Measurements from ENCODE around the gene RITA1. TPM values are rescaled to one million over a fixed set of nuclear protein-coding genes. Genes with fewer than 3 reads are reported as not detected.

Gene RITA1
- total RNA-seq, 4 donors from 2014 or later: 12.3 to 21.4 (median 16.2) TPM

DNA sequence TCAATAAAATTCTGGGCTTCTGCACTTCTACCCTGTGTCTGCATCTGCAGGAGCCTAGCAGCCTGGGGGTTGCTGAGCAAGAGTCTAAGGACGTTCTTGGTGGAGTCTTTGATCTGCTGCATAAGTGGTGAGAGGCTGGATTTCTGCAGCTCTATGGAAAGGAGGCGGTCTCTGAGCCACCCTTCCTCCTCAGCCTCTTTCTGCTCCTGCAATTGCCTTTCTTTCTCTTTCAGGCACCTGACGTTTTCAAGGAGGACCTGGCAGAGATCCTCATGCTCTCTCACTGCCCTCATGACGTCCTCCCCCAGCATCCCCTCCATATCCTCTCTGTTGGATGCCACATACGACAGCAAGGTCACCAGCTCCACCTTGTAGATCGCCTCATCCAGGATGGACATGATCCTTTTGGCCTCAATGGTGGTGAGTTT, 22.1 kb downstream of the RITA1 start:
- Histone ChIP-seq H3K4me3 (no peak overlapping the region), H3K4me1 (peaks cover 0 to 8% (median 3%) of the 10 kb centered on the region in 4 donors), H3K27ac (replicated peaks in 1 of 4) (no peak overlapping the region), H3K9me3 (no peaks in the 10 kb centered on the region), H3K36me3 (no peaks in the 10 kb centered on the region), H3K27me3 (no peaks in the 10 kb centered on the region)
- intact Hi-C loops (cut with DNase I): loop anchor here (10.0 kb wide), 1 partner anchor 217 kb away; the partner anchor contains the start of gene SDSL
- TF ChIP-seq POLR2AphosphoS5 (IDR thresholded peaks at IDR 0.05): no peak
- no peak for TF ChIP-seq POLR2A (IDR thresholded peaks at IDR 0.05; ENCODE audit: low read depth)
- TF ChIP-seq, protein P1, sequence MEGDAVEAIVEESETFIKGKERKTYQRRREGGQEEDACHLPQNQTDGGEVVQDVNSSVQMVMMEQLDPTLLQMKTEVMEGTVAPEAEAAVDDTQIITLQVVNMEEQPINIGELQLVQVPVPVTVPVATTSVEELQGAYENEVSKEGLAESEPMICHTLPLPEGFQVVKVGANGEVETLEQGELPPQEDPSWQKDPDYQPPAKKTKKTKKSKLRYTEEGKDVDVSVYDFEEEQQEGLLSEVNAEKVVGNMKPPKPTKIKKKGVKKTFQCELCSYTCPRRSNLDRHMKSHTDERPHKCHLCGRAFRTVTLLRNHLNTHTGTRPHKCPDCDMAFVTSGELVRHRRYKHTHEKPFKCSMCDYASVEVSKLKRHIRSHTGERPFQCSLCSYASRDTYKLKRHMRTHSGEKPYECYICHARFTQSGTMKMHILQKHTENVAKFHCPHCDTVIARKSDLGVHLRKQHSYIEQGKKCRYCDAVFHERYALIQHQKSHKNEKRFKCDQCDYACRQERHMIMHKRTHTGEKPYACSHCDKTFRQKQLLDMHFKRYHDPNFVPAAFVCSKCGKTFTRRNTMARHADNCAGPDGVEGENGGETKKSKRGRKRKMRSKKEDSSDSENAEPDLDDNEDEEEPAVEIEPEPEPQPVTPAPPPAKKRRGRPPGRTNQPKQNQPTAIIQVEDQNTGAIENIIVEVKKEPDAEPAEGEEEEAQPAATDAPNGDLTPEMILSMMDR (IDR thresholded peaks at IDR 0.05): no peak
- TF ChIP-seq EP300 (IDR thresholded peaks at IDR 0.05): no peak
- WGBS: 80% methylated on average over 6 of the region's 6 CpGs
- no peak for DNase-seq (ENCODE audit: extremely low spot score)

DNA sequence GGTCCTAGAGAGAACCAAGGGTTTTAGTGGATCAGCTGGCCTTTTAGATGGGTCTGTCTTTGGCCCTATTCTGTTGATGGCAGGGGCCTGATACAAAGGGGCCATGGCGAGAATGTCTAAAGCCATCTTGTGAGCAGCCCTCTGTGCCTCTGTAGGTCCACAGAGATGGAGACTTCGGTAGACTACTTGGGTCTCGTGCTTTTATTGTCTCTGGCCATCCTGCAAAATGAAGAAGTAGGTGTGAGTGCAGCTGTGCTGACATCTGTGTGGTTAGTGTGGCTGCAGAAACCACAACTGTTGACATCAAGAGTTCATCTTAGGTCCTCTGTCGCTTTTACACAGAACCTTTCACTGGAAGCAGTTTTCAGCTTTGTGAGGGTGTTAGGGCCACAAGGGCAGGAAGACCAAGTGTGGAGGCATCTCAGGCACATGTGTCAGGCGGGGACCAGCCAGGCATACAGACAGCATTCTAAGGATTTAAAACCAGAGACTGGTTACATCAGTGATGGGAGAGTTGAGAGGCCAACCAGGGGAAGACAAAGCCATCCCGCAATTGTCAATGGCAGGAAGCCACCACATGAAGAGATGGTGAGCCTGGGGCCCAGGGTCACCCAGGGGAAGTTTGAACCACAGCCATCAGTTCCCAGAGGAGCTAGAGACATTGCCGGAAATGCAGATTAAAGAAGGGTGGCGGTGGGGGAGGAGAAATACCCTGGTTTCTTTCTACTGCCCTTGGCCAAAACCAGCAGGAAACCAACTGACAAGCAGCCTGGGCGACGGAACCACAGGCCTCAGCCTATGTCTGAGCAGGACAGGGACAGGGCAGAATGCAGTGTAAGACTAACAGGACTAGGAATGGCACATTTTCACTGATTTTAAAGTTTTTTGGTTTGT, 22.8 kb downstream of the RITA1 start:
- H3K4me1 ChIP-seq: peaks cover 0 to 8% (median 3%) of the 10 kb centered on the region in 4 donors
- peak overlapping the region in 3 of 4 donors; percentile 1 to 59 (median 25) for H3K27ac ChIP-seq (replicated peaks in 1 of 4)
- H3K9me3 ChIP-seq: no peaks in the 10 kb centered on the region
- WGBS: 73% methylated on average over 10 of the region's 10 CpGs
- intact Hi-C loops (cut with DNase I): loop anchor here (10.0 kb wide), 1 partner anchor 217 kb away; the partner anchor contains the start of gene SDSL
- TF ChIP-seq POLR2A (IDR thresholded peaks at IDR 0.05; ENCODE audit: low read depth) (no peak), EP300 (IDR thresholded peaks at IDR 0.05) (no peak), POLR2AphosphoS5 (IDR thresholded peaks at IDR 0.05) (no peak)
- TF ChIP-seq, protein P1 (IDR thresholded peaks at IDR 0.05): no peak
- no peak overlapping the region for H3K4me3 ChIP-seq
- no peaks in the 10 kb centered on the region for H3K27me3 ChIP-seq
- no peak for DNase-seq (ENCODE audit: extremely low spot score)
- no peaks in the 10 kb centered on the region for H3K36me3 ChIP-seq

DNA sequence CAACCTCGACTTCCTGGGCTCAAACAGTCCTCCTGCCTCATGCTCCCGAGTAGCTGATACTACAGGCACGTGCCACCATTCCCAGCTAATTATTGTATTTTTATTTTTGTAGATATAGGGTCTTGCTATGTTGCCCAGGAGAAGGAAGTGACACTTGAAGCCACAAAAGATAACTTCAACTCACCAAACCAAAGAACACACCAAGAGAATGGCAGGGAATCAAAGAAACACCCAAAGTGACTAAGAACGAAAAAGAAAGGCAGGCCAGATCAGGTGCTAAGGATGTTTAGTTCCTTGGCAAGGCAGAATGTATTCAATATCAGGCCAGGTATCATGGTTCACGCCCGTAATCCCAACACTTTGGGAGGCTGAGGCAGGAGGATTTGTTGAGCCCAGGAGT, 25.6 kb downstream of the RITA1 start:
- intact Hi-C loops (cut with DNase I): no loop called here
- DNase-seq (ENCODE audit: extremely low spot score): no peak
- no peak for TF ChIP-seq POLR2AphosphoS5 (IDR thresholded peaks at IDR 0.05)
- TF ChIP-seq, protein P1 (IDR thresholded peaks at IDR 0.05): no peak
- no peak for TF ChIP-seq EP300 (IDR thresholded peaks at IDR 0.05)
- no peak for TF ChIP-seq POLR2A (IDR thresholded peaks at IDR 0.05; ENCODE audit: low read depth)

DNA sequence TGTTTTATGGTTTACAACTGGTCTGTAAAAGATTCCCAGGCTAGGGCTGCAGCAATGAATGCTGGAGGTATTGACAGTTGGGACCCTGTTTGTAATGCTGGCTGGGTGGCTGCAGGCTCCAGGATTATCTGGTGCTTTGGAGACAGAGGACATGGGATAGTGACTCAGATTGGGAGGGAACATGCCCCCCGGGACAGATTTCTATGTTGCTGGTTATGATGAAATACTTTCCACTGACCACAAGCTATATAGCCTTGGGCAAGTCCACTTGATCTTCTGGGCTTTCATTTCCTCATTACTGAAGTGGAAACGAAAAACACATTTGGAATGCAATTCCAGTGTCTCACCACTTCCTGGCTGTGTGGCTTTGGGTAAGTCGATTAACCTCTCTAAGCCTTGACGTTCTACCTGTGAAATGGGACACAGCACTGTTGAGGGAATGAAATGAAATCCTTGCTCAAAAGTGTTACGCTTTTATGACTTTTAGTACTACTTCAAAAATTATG, 29.4 kb downstream of the RITA1 start:
- Histone ChIP-seq H3K36me3 (no peaks in the 10 kb centered on the region), H3K4me1 (peaks cover 4 to 16% (median 11%) of the 10 kb centered on the region in 4 donors), H3K27me3 (no peaks in the 10 kb centered on the region), H3K9me3 (no peaks in the 10 kb centered on the region), H3K27ac (replicated peaks in 1 of 4) (peak overlapping the region in 3 of 4 donors; percentile 26 to 29 (median 29)), H3K4me3 (no peak overlapping the region)
- WGBS: 46% methylated on average over 5 of the region's 5 CpGs
- no peak for DNase-seq (ENCODE audit: extremely low spot score)
- intact Hi-C loops (cut with DNase I): no loop called here
- TF ChIP-seq, protein P1 (IDR thresholded peaks at IDR 0.05): peak in 1 of 3 experiments; percentile 20
- TF ChIP-seq POLR2AphosphoS5 (IDR thresholded peaks at IDR 0.05): peak; percentile 59 to 60
- TF ChIP-seq EP300 (IDR thresholded peaks at IDR 0.05): no peak
- no peak for TF ChIP-seq POLR2A (IDR thresholded peaks at IDR 0.05; ENCODE audit: low read depth)

More for the DNA sequence above, 25.6 kb downstream of the RITA1 start:
- Histone ChIP-seq H3K9me3 (no peaks in the 10 kb centered on the region), H3K4me1 (peaks cover 0 to 23% (median 13%) of the 10 kb centered on the region in 4 donors), H3K27me3 (no peaks in the 10 kb centered on the region), H3K4me3 (no peak overlapping the region), H3K36me3 (no peaks in the 10 kb centered on the region), H3K27ac (replicated peaks in 1 of 4) (no peak overlapping the region)
- 90% methylated on average over 6 of the region's 6 CpGs for WGBS

Measured in esophagus muscularis mucosa (tissue), 4 donors.